HG03571 (cell line): ENCODE data around the gene ZSCAN22.
A peak's percentile ranks its signal among the peaks of the same experiment; 100 is the strongest.
"Not testable (repeated sequence)": the region's sequence is repeated elsewhere in the genome, so short reads cannot be mapped to it uniquely, and the experiment has no call there.

Experiments
- ATAC-seq: cut with Tn5 transposase; IDR thresholded peaks from one replicate; pipeline ENCODE4 v1.9.1; 2021; ENCODE audit not compliant: unreplicated experiment

Gene ZSCAN22

GRCh38 chr19:58368561-58369360 lies 42.0 kb downstream of the ZSCAN22 start:
- no peak for ATAC-seq

DNA sequence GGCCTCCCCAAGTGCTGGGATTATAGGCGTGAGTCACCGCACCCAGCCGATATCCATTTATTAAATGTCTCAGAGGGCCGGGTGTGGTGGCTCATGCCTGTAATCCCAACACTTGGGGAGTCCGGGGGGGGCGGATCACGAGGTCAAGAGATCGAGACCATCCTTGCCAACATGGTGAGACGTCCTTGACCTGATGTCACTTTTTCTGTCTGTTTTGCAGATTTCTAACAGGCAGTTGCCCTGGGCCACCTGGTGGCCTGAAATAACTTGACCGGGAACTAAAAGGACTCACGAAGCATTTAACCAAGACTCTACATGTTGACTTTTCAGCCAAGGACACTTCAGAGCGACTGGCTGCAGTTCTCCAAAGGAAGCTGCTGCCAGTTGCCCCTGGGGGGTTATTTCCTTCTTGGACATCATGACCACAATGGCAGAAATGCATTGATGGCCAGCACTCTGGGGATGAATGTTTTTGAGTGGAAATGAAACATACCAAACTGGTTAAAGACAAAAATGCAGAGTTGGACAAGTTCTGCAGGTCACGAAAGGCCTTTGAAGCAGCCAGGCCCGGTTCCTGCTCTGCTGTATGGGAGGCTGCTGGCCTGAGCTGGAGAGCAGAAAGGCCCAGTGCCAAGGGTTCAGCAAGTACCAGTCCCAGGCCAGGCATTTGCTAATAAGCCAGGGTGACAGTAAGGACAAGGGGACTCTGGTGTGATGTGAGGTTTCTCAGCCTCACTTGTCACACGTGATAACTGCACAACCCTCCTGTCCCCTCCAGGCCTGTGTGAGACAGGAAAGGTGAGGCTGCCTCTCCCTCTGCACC lies 45.7 kb downstream of the ZSCAN22 start:
- no peak for ATAC-seq

DNA sequence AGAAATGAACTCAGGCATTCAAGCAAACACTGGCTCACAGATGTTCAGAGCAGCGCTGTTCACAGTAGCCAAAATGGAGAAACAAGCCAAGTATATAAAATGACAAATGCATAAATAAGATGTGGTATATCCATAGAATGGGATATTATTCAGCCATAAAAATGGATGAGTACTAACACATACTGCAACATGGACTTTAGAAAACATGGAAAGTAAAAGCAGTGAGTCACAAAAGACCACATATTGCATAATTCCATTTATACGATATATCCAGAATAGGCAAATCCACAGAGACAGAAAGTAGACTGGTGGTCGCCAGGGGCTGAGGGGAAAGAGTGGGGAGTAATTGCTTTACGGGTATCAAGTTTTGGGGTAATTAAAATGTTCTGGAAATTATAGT lies 47.4 kb downstream of the ZSCAN22 start:
- ATAC-seq = no peak

DNA sequence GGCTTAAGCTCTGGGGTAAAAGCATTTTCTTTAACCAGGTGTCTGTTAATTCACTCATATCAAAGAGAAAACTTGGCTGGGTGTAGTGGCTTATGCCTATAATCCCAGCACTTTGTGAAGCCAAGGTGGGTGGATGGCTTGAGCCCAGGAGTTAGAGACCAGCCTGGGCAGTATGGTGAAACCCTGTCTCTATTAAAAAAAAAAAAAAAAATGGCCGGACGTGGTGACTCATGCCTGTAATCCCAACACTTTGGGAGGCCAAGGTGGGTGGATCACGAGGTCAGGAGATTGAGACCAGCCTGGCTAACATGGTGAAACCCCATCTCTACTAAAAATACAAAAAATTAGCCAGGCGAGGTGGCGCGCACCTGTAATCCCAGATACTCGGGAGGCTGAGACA lies 49.9 kb downstream of the ZSCAN22 start:
- ATAC-seq = not testable (repeated sequence)

GRCh38 chr19:58379246-58379645 lies 52.5 kb downstream of the ZSCAN22 start:
- ATAC-seq = no peak

DNA sequence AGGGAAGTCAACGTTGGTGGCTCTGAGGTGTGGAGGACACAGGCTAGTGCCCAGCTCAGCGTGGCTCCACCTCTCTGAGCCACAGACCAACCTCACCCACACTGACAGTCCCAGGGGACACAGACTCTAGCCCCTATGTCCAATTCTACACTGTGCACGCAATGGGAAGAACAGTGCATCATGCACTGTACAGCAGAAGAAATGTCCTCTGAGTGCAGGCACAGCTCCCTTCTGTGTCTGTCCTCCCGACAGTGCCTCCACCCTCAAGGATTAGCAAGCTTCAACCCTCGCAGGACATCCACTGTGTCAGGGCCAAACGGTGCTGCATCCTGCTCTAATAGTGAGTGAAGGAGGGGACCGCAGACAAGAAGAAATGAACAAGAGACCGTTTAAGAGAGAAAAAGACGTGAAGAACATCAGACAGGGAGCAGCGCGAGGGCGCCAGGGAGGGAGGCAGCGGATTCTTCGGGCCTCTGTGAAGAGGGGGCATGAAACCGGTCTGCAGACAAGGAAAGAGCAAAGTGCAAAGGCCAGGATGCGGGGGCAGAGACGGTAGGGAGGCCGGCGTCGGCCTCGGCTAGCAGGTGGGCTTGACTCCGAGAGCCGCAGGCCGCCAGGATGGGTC lies 53.4 kb downstream of the ZSCAN22 start:
- ATAC-seq = no peak

GRCh38 chr19:58380662-58381459 lies 54.1 kb downstream of the ZSCAN22 start, which contains the start of gene ZNF837:
Gene ZNF837, minus strand, starts transcription at chr19:58381030. Its CDS starts 11,698 bp downstream, at chr19:58369332.
- ATAC-seq = peak; percentile 74

DNA sequence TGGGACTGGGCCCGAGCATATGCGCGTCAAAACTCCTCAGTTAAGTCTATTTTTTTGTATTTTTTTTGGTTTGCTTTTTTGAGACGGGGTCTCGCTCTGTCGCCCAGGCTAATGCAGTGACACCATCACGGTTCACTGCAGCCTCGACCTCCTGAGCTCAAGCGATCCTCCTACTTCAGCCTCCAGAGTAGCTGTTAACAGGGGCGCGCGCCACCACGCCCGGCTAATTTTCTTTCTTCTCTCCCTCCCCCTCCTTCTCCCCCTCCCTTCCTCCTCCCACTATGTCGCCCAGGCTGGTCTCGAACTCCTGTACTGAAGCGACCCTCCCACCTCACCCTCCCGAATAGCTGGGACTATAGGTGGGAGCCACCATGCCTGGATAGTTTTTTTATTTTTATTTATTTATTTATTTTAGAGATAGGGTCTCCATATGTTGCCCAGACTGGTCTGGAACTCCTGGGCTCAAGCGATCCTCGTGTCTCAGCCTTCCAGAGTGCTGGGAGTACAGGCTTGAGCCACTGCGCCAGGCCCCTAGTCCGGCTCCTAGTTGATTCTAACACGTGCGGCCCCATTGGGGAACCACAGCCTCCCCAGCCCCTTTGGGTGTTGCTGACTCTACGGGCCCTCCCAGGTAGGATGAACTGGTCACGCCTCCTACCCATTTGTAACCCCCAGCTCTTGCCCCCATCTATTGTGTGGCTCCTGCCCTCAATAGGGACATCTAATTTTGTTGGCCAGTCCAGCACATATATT lies 54.8 kb downstream of the ZSCAN22 start:
- no peak for ATAC-seq

DNA sequence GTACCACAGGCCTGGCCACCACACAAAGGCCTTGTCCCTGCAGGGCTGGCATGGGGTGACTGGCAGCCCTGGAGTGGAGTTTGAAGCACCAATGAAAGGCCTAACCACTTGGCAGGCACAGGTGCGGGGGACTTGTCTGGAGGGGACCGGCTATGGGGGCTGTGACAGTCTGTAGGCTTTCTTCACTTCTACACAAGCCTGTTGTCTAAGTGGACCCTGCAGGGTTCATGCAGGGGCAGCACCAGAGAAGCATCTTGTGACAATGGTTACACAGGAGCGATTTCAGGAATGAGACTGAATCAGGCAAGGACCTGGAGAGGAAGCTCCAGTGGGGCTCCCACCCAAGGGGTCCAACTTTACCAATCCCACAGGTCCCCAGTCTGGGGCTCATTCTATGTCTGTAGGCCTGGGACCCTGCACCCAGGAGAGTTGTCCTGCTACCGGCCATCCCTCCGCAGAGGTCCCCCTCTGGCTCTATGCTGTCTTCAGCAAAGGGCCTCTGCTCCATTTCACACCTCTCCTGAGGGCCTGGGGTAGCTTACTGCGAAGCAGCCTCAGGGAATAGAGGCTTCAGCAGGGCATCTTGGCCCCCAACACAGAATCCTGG lies 56.3 kb downstream of the ZSCAN22 start:
- no peak for ATAC-seq

DNA sequence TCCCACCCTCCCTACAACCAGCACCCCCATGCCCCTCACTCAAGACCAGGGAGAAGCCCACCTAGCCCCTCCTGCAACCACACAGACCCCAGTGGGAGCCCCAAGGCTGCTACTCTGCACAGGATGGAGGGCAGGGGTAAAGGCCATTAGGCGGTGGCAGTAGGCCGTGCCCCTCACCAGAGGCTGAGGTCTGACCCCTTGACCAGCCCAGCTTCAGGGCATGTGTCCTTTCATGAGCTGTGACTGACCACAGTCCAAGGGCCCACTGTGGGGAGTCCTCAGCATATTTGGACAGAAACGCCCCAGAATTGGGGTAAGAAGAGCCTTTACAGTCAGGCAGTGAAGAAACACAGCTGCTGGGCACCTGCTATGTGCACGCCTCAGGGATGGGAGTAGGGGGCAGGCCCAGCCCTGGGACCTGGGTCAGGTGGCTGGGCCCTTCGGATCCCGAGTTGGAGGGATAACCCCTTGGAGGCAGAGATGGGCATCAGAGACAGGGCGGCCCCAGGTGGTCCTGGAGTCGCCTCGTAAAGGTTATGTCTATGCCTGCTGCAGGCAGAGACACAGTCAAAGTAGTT lies 58.6 kb downstream of the ZSCAN22 start:
- no peak for ATAC-seq

GRCh38 chr19:58385891-58386575 lies 59.2 kb downstream of the ZSCAN22 start:
- ATAC-seq = no peak

DNA sequence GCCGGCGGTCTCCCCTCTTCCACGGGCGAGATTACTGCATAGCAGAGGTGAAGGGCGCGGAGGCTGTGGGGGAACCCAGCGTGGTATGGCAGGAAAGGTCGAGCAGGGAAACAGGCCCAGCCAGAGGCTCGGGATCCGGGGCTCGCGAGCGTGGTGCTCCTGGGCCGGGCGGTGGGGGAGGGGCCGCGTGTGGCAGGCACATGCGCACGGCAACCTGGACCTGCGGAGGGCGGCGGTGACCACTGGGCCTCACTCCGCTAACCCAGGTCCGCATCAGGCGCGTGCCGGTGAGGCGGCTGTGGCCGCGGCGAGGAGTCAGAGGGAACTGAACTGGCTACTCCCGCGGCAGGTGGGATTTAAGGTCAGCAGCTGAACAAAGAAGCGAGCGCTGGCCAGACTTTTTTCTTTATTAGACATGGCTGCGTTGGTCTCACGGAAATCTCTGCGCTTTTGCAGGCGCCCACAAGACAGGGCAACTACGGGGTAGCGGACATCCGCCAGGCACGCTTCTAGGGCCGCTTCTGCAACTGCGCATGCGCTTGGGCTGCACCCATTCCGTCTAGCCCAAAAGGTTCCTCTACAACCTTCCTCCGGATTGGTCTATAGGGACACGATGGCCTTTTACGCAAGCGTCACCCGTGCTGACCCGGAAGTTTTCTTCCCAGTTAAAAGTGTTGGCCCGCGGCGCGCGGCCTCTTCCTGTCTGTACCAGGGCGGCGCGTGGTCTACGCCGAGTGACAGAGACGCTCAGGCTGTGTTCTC lies 60.0 kb downstream of the ZSCAN22 start, which contains the start of gene RPS5:
RPS5 (plus strand) TSS at position 694 of the 762 bp plus-strand sequence. CDS start 869 bp downstream, outside the sequence.
- ATAC-seq = peak; percentile 82

- no peak for ATAC-seq
Measured at GRCh38 chr19:58387338-58388174, 60.8 kb downstream of the ZSCAN22 start.

DNA sequence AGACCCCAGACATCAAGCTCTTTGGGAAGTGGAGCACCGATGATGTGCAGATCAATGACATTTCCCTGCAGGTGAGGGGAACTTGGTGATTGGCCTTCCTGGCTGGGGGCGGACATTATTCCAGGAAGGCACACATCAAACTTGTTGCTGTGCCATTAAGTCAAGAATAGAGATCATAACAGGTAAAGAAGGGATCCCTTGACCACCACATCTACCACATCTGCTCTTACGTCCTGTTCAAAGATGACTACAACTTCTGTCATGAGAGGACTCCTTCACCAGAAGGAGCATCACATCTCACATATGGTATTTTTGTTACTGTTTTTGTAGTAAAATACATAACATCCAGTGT lies 61.4 kb downstream of the ZSCAN22 start:
- ATAC-seq = no peak
